Stomach (tissue), 9 donors: Measurements from ENCODE around the gene TRO. TPM values are rescaled to one million over a fixed set of nuclear protein-coding genes. Genes with fewer than 3 reads are reported as not detected.

Experiments used
- DNase-seq, 2 donors: peaks; one replicate each; pipeline versions ENCODE4 v3.0.0 to v3.0.0-alpha.2; 2013 to 2019
- H3K27ac ChIP-seq, 5 donors: fragments of 200-600 bp in 4 of 5; sonication (generic) in 4 of 5; one replicate each; pipeline ENCODE4 v1.5.1; 2013 to 2019; ENCODE audit warnings: mild to moderate bottlenecking in 1 of 5, moderate library complexity in 1 of 5
- H3K27me3 ChIP-seq, 3 donors: fragments of 200-600 bp; sonication (generic); one replicate each; pipeline ENCODE4 v1.5.1; 2017 to 2019; ENCODE audit warnings: mixed run types in 1 of 3
- H3K36me3 ChIP-seq, 4 donors: fragments of 200-600 bp; sonication (generic); 1 replicate in 3 of 4; 2 replicates in 1 of 4; pipeline ENCODE4 v1.5.1; 2016 to 2019
- H3K4me1 ChIP-seq, 4 donors: fragments of 200-600 bp; sonication (generic); one replicate each; pipeline ENCODE4 v1.5.1; 2016 to 2019
- H3K4me3 ChIP-seq, 4 donors: fragments of 200-600 bp; sonication (generic) in 3 of 4; one replicate each; pipeline ENCODE4 v1.5.1; 2016 to 2019; ENCODE audit warnings: mild to moderate bottlenecking in 1 of 4
- H3K9me3 ChIP-seq, 4 donors: fragments of 200-600 bp; sonication (generic); one replicate each; pipeline ENCODE4 v1.5.1; 2016 to 2019
- CTCF ChIP-seq, 7 experiments: fragments of 450-650 bp in 4 of 7; fragments of 200-600 bp in 3 of 7; sonication (generic) in 3 of 7; IDR thresholded peaks; one replicate each; pipeline ENCODE4 v1.5.1; 2016 to 2019; ENCODE audit warnings: antibody characterized with exemption in 7 of 7, control low read depth in 2 of 7, mild to moderate bottlenecking in 1 of 7
- EP300 ChIP-seq: sonication (generic); formaldehyde crosslinking; IDR thresholded peaks from one replicate; pipeline ENCODE4 v1.6.1; 2017; ENCODE audit warnings: antibody characterized with exemption
- POLR2A ChIP-seq, 4 donors: fragments of 450-650 bp; IDR thresholded peaks; one replicate each; pipeline ENCODE4 v1.6.1; 2016; ENCODE audit warnings: antibody characterized with exemption in 4 of 4, control low read depth in 2 of 4, mild to moderate bottlenecking in 1 of 4, moderate library complexity in 1 of 4
- POLR2AphosphoS5 ChIP-seq, 3 donors: sonication (generic); formaldehyde crosslinking; IDR thresholded peaks; one replicate each; pipeline ENCODE4 v1.6.1; 2016; ENCODE audit warnings: antibody characterized with exemption in 3 of 3
- WGBS, 5 donors: extraction: QIAGEN DNeasy Blood & Tissue Kit in 3 of 5; methylation state at CpG; one replicate each; pipeline versions ENCODE4 v1.1.5 to v1.1.7; 2013 to 2018; 5-methylcytosine and 5-hydroxymethylcytosine counted together
- intact Hi-C: fragments of 100-400 bp; cut with DNase I; formaldehyde crosslinking; loops from one replicate; pipeline ENCODE4 v1.15.1; 2023; ENCODE audit warnings: low total_unique reads
- polyA plus RNA-seq, 3 donors: library from polyadenylated mRNA; stranded (reverse); fragments of 200-250 nt; gene quantifications; one replicate each; pipeline ENCODE4 v1.2.3, GENCODE V29; 2013
- total RNA-seq, 5 donors: library from RNA; depleted of rRNA; stranded (reverse); fragments of >200 nt; gene quantifications; one replicate each; pipeline versions ENCODE4 v1.1.0 to v1.2.3, GENCODE V29; 2014 to 2016
- donor health status: healthy with polysubstance abuse.
- donor health status: Bipolar disorder and iron deficiency.
- donor health status: healthy.

Gene TRO
- total and polyA plus RNA-seq, 8 donors: 0.45 to 25.3 (median 4.1) TPM

- no peak overlapping the region for H3K27ac ChIP-seq
- peaks cover 0 to 6% (median 0%) of the 10 kb centered on the region in 3 donors for H3K27me3 ChIP-seq
- no peak overlapping the region for H3K4me3 ChIP-seq
- H3K36me3 ChIP-seq: no peaks in the 10 kb centered on the region
- TF ChIP-seq EP300 (no peak), POLR2A (IDR thresholded peaks at IDR 0.05) (no peak), POLR2AphosphoS5 (IDR thresholded peaks at IDR 0.05) (no peak), CTCF (IDR thresholded peaks at IDR 0.05) (no peak)
- intact Hi-C loops: no loop called here
- DNase-seq: no peak
- WGBS, 5 donors: 64 to 95% (median 90%) methylated on average over 4 of the region's 4 CpGs
- H3K9me3 ChIP-seq: peaks cover 0 to 9% (median 0%) of the 10 kb centered on the region in 4 donors
- no peaks in the 10 kb centered on the region for H3K4me1 ChIP-seq
These were observed 16.8 kb downstream of the TRO start for GRCh38 chrX:54937416-54937815.

- Histone ChIP-seq H3K36me3 (no peaks in the 10 kb centered on the region), H3K27ac (no peak overlapping the region), H3K27me3 (no peaks in the 10 kb centered on the region), H3K4me1 (no peaks in the 10 kb centered on the region), H3K9me3 (peaks cover 0 to 11% (median 0%) of the 10 kb centered on the region in 4 donors), H3K4me3 (no peak overlapping the region)
- DNase-seq: no peak
- intact Hi-C loops: no loop called here
- no peak for TF ChIP-seq EP300
- TF ChIP-seq CTCF (IDR thresholded peaks at IDR 0.05): no peak
- no peak for TF ChIP-seq POLR2AphosphoS5 (IDR thresholded peaks at IDR 0.05)
- no peak for TF ChIP-seq POLR2A (IDR thresholded peaks at IDR 0.05)
These were observed 24.2 kb downstream of the TRO start for GRCh38 chrX:54944816-54945215.

- intact Hi-C loops: no loop called here
- H3K9me3 ChIP-seq: peaks cover 0 to 11% (median 0%) of the 10 kb centered on the region in 4 donors
- no peaks in the 10 kb centered on the region for H3K27me3 ChIP-seq
- WGBS, 5 donors: 84 to 95% (median 90%) methylated on average over 5 to 6 of the region's 6 CpGs
- H3K36me3 ChIP-seq: no peaks in the 10 kb centered on the region
- no peak for DNase-seq
- no peaks in the 10 kb centered on the region for H3K4me1 ChIP-seq
- H3K4me3 ChIP-seq: no peak overlapping the region
- TF ChIP-seq EP300 (no peak), CTCF (IDR thresholded peaks at IDR 0.05) (no peak), POLR2A (IDR thresholded peaks at IDR 0.05) (no peak), POLR2AphosphoS5 (IDR thresholded peaks at IDR 0.05) (no peak)
- H3K27ac ChIP-seq: no peak overlapping the region
These were observed 24.6 kb downstream of the TRO start for GRCh38 chrX:54945224-54945623.

- no peaks in the 10 kb centered on the region for H3K4me1 ChIP-seq
- H3K36me3 ChIP-seq: no peaks in the 10 kb centered on the region
- no peaks in the 10 kb centered on the region for H3K27me3 ChIP-seq
- no peak overlapping the region for H3K4me3 ChIP-seq
- H3K27ac ChIP-seq: no peak overlapping the region
- WGBS, 5 donors: 53 to 75% (median 70%) methylated on average over 2 to 8 of the region's 8 CpGs
- no peaks in the 10 kb centered on the region for H3K9me3 ChIP-seq
- TF ChIP-seq POLR2AphosphoS5 (IDR thresholded peaks at IDR 0.05): no peak
- TF ChIP-seq CTCF (IDR thresholded peaks at IDR 0.05): no peak
- no peak for TF ChIP-seq POLR2A (IDR thresholded peaks at IDR 0.05)
- TF ChIP-seq EP300: no peak
- intact Hi-C loops: no loop called here
- no peak for DNase-seq
These were observed 30.2 kb downstream of the TRO start for GRCh38 chrX:54950730-54951375.
